ENCODE data around the gene SNX25.

- TF ChIP-seq, protein P1, sequence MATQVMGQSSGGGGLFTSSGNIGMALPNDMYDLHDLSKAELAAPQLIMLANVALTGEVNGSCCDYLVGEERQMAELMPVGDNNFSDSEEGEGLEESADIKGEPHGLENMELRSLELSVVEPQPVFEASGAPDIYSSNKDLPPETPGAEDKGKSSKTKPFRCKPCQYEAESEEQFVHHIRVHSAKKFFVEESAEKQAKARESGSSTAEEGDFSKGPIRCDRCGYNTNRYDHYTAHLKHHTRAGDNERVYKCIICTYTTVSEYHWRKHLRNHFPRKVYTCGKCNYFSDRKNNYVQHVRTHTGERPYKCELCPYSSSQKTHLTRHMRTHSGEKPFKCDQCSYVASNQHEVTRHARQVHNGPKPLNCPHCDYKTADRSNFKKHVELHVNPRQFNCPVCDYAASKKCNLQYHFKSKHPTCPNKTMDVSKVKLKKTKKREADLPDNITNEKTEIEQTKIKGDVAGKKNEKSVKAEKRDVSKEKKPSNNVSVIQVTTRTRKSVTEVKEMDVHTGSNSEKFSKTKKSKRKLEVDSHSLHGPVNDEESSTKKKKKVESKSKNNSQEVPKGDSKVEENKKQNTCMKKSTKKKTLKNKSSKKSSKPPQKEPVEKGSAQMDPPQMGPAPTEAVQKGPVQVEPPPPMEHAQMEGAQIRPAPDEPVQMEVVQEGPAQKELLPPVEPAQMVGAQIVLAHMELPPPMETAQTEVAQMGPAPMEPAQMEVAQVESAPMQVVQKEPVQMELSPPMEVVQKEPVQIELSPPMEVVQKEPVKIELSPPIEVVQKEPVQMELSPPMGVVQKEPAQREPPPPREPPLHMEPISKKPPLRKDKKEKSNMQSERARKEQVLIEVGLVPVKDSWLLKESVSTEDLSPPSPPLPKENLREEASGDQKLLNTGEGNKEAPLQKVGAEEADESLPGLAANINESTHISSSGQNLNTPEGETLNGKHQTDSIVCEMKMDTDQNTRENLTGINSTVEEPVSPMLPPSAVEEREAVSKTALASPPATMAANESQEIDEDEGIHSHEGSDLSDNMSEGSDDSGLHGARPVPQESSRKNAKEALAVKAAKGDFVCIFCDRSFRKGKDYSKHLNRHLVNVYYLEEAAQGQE (IDR thresholded peaks at IDR 0.05; ENCODE audit: unreplicated experiment), result no peak
- TF ChIP-seq POLR2AphosphoS5 (IDR thresholded peaks at IDR 0.05; ENCODE audit: low read depth), result no peak
Measured at GRCh38 chr4:185358514-185358913, 149.1 kb downstream of the SNX25 start.

Measured in GM23338 (cell line).